B cell (primary cell): Measurements from ENCODE around the gene SHC3.

ENCODE experiments used
- CTCF ChIP-seq: fragments of 200-600 bp; IDR thresholded peaks from one replicate; pipeline ENCODE4 v1.8.0; 2022; ENCODE audit warnings: antibody characterized with exemption, mild to moderate bottlenecking
- EZH2 ChIP-seq: IDR thresholded peaks from 2 replicates; pipeline ENCODE4 v1.6.1; 2012; ENCODE audit warnings: borderline replicate concordance, low read depth, mild to moderate bottlenecking, moderate library complexity, low read length; ENCODE audit not compliant: insufficient read depth, poor library complexity, severe bottlenecking

GRCh38 chr9:89011683-89012082 lies 166.9 kb downstream of the SHC3 start:
- TF ChIP-seq CTCF (no peak), EZH2 (no peak)
